Left hindlimb (tissue), 1 donor: Measurements from ENCODE around the gene DTYMK.
A peak's percentile ranks its signal among the peaks of the same experiment; 100 is the strongest.

Source experiments
- DNase-seq: peaks from one replicate; pipeline ENCODE4 v3.0.0-alpha.2; 2018

DTYMK gene

DNA sequence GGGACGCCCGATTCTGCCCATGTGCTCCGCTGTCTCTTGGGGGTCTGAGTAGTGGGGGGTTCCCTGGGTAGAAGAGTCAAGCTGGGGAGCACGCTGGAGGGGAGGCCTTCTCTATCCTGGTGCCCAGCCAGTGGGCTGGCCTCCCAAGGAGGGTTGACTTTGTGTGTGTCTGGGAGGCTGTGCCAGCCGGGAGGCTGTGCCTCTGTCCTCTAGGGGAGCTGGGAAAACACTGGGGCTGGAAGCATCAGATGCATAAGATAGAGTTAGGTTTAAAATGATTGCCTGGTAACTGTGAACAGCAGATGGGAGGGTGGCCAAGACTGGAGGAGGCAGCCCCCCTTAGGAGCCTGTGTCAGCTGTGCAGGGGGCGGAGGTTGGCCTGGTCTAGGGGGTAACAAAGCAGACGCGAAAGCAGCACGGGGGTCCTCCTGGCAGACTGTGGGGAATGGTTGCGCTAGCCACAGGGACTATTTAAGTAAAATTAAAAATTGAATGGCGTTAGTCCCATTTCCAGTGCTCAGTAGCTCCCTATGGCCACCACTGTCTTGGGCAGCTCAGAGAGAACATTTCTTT, 16.5 kb upstream of the DTYMK start:
- peak; percentile 49 for DNase-seq

DNA sequence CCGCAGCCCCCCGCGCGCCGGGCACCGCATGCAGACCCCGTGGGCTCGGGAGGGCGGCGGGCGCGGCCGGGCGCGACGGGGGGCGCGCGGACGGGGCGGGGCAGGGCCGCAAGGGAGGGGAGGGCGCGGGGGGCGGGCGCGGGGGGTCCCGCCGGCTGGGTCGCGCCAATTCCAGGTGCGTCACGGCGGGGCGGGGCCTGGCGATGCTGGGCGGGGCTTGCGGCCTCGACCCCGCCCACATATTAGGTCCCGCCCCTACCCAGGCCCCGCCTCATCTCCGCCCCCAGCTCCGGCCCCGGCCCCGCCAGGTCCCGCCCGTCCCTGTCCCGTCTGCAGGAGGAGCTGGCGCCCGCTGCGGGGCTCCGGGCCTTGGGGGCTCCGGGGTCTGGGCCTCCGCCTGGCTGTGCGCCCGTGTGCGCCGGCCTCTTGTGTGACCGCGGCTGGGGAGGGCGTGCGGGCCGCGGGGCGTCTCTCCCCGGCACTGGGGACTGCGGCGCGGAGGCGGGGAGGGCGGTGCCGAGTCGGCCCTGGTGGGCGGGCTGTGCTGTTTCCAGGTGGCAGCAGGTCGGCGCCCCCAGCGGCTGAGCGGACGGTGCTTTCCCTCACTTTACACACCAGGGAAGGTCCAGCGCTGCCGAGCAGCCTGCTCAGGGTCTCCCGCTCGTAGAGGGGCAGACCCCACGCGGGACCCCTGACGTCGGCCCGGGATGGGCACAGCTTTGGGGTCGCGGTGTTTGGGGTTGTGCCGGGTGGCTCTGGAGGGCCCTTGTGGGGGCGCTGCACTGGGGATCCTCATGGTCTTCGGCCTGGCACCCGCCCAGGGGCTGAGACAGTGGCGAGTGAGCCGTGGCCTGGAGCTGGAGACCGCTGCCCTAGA, 15.8 kb upstream of the DTYMK start:
- DNase-seq = peak; percentile 91

DNA sequence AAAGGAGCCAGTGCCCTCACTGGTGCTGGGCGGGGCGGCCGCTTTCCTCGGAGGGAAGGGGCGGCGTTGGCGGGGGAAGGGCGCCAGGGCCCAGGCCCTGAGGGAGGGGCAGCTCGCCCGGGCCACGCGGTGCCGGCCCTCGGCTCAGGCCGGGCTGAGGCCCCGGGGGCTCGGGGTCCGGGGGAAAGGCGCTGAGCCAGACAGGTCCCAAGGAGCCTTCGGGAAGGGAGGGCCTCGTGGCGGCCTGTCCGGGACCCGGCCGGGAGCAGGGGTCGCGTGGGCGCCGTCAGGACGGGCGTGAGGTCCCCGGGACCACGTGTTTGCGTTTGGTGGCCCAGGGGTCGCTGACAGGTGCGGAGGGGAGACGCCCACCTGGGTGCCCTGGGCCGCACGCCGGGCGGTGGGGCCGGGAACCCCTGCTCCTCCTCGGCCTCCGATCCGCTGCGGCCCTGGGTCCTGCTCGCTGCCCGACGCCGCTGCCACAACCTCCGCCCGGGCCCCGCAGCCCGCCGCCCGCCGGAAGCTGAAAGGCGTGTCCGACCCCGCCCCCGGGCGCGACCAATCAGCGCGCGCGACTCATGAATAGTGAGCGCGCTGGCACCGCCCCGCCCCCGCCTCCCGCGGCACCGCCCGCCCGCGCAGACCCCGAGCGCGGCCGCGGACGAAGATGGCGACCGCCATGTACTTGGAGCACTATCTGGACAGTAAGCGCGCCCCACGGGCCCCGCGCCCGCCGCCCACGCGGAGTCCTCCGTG, 15.0 kb upstream of the DTYMK start, which contains the start of gene ING5:
ING5 (plus strand) TSS at position 641 of the 756 bp plus-strand sequence; CDS start at position 668, 27 bp downstream.
- DNase-seq = peak; percentile 96

DNA sequence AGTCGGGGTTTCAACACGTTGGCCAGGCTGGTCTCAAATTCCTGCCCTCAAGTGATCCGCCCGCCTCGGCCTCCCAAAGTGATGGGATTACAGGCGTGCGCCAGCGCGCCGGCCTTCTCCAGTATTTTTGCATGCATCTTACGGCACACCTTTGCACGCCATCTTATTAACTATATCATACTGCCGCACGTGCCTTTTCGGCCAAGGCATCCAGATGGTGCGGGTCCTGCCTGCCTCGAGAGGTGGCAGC, 14.5 kb upstream of the DTYMK start:
- no peak for DNase-seq

DNA sequence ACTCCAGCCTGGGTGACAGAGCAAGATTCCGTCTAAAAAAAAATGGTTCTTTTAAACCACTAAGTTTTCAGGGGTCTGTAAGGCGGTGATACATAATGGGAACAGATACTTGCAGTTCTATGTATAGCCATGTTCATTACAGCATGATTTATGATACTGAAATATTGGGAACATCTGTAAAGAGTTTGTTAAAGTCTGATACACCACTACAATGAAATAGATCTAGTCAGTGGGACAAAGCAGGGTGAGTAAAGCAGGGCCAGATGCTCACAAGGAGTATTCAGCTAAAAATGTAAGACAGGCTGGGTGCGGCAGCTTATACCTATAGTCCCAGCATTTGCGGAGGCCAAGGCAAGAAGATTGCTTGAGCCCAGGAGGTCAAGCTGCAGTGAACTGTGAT, 9.0 kb upstream of the DTYMK start:
- no peak for DNase-seq

DNA sequence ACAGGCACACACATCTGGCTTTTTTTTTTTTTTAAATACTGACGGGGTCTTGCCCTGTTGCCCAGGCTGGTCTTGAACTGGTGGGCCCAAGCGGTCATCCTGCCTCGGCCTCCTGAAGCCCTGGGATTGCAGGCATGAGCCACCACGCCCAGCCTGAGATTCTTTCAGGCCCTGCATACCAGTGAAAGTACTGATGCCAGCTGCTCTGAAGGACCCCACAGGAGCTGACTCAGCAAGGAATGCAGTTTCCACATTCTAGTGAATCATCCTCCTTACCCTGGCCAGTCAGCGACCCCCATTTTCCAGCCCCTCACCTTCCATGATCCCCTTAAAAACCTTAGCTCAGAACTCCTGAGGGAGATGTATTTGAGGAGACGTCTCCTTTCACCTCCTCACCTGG, 5.8 kb upstream of the DTYMK start:
- DNase-seq = no peak

DNA sequence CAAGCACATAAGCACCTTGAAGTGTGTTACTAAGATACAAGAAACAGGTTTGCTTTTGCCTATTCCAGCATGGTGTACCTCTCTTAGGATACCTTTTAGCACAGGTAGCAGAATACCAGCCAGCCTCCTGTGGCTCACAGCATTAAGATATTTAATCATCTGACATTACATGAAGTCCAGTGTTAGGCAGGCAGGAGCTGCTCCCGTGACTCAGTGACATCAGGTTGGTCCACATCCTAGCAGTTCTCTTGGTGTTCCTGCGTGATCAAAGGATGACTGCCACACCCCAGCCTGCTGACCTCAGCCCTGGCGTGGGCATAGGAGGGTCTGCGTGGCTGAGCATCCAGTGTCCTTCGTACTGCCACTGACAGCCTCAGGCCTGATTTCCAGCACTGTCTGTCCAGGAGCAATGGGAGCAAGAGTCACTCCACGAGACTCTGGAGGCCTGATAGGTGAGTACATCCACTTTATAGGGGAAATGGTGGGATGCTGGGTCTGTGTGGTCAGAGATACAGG, 3.6 kb upstream of the DTYMK start:
- no peak for DNase-seq

DNA sequence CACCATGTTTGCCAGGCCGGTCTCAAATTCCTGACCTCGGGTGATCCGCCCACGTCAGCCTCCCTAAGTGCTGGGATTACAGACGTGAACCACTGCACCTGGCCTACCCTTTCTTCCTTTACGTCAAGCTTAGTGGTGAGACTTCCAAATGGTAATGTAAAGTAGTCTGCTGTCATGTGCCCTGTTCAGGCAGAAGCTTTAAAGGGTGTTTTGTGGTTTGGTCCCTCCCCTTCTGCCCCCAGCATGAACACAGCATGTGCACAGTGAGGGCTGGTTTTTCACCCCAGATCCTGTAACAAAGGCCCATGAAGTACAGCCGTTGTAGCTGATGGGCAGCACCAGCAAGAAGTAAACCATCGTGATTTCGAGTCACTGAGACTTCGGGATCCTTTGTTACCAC, 2.7 kb upstream of the DTYMK start:
- no peak for DNase-seq

DNA sequence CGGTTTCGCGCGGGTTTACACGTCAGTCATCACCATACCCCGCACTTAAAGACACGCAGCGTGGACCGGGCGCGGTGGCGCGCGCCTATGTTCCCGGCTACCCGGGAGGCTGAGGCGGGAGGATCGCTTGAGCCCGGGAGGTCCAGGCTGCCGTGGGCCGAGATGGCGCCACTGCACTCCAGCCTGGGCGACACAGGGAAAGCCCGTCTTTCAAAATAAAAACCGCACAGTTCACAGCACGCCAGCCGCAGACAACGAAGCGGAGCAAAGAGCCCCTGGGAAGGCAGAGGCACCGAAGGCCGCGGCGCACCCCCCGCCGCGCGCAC, 328 bp downstream of the DTYMK start:
- no peak for DNase-seq

DNA sequence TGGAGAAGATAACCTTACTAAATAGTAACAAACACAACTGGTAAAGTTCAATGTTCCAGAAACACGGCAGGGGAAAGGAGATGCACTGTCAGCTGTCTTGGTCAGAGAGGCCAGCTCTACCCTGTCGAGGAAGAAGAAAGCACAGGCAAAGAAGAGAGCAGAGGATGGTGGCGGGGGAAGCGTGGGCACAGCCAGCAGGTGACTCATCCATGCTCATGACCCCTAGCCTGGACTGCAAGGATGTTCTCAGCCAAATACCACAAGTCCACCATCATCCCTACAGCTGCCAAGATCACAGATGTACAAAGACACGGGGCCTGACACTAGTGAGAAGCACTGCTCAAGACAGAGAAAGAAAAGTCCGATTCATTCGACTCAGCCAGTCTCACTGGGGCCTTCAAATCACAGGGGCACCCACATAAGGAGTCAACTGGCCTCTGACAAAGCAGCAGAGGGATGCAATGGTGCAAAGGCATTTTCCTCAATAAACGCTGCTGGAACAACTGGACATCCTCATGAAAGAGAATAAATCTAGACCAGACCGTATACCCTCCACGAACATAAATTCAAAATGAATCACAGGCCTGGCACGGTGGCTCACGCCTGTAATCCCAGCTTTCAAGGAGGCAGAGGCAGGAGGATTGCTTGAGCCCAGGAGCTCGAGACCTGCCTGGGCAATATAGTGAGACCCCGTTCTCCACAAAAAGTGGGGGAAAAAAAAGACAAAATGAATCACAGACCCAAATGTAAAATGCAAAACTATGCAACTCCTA, 5.6 kb downstream of the DTYMK start:
- DNase-seq = no peak

DNA sequence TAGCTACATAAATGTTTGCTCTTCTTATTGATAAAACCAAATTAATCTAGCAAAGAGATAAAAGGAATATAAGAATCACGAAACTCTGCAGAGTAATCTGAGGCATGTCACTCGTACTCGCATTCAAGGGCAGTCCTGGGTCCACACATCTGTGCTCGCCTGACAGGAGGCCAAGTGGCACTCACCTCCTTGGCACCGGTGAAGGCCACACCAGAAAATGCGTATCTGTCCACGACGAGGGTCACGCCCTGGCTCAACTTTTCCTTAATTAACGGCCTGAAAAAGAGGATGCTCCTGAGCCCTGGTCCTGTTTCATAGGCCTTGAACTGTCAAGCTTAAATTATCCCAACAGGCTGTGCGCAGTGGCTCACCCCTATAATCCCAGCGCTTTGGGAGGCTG, 6.6 kb downstream of the DTYMK start:
- no peak for DNase-seq

DNA sequence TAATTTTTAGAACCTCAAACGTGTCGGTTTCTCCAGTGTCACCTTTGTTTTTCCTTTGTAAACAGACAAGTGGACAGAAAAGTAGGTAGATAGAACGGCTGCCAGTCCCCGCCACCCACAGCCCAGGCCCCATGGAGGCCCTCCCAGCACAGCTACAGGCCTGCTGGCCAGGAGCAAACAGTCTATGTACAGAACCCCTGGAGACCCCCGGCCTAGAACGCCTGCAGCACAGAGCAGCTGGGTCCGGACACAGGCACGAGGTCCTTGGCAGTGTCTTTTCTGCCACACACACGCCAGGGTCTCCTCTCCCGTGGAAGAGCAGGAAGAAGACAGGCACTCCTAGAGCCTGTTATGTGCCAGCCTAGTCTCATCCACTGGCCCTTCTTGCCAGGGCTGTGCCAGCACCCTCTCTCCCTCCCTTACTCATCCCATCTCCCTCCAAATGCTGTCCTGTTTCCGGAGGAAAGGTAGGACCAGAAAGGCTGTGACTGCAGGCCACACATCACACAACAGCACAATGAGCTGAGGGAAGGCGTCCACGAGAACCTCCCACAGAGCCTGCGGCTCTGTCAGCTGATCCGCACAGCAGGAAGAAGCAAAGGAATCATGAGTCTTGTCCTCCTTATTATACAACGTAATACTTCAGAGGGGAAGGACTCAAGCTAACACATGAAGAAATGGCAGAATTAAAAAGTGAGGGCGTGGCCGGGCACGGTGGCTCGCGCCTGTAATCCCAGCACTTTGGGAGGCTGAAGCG, 7.7 kb downstream of the DTYMK start:
- DNase-seq = no peak

DNA sequence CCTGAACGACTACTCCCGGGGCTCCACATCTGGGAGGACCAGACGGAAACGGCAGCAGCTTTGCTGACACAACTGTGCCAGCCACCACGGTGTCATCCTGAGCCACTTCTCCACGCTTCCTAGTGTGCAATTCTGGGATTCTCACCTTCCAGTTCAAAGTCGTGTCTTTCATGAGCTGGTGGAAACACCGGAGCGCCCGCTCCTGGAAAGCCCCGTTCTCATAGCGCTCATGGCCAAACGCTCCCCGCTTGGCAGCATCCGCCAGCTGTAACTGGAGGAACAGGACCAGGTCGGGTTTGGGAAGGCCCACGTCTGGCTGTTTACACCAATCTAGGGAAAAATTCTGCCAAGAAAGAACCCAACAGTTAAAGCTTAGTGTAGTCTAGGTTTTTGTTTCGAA, 8.3 kb downstream of the DTYMK start:
- DNase-seq = no peak

DNA sequence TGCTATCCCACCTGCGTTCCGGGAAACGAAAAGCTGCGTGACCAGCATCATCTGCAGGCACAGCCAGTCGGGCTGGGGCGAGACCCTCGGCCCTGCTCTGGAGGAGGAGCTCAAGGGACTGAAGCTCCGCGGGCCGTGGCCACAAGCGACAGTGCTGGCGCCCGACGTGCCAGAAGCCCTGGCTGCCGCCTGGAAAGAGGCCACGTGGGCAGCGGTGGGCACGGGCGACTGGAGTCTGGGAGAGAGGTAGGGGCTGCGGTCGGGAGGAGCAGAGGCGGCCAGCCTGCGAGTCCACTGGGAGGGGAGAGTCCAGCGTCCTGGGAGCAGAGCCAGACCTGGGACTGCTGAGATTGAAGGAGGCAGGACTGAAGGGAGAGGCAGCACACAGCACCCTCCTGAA, 9.2 kb downstream of the DTYMK start:
- DNase-seq = no peak

DNA sequence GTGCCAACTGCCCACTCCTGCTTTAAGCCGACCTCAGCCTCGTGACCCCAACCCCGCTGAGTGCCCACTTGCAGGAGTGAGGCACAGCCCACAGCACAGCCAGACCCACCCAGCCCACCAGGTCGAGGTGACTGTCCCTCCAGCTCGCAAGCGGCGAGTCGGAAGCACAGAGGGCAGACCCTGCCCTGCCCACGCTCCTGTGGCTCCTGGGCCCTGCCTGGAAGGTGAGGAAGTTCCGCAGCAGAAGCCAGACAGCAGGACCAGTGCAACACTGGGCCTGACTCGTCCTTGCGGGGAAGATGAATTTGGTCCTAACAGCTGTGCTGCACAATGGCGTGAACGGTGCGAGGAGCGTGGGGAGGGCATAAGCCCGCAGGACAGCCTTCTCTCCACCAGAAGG, 9.9 kb downstream of the DTYMK start:
- no peak for DNase-seq

DNA sequence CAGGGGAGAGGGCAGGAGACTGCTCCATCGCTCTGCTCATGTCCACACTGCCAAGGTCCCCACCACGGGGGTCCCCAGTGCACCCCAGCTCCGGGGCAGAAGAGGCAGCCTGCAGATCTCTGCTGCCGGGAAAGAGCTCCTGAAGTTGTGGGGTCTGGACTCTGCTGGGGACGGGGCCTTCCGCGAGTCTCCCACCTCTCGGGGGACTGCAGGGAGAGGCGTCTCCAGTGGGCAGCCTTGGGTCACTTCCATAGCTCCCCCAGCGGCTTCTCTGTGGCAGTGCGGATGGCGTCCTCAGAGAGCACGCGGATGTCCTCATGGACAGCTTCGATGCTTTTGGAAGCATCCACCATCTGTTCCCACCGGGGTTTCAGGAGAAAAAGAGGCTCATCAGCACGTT, 10.7 kb downstream of the DTYMK start:
- DNase-seq = no peak

DNA sequence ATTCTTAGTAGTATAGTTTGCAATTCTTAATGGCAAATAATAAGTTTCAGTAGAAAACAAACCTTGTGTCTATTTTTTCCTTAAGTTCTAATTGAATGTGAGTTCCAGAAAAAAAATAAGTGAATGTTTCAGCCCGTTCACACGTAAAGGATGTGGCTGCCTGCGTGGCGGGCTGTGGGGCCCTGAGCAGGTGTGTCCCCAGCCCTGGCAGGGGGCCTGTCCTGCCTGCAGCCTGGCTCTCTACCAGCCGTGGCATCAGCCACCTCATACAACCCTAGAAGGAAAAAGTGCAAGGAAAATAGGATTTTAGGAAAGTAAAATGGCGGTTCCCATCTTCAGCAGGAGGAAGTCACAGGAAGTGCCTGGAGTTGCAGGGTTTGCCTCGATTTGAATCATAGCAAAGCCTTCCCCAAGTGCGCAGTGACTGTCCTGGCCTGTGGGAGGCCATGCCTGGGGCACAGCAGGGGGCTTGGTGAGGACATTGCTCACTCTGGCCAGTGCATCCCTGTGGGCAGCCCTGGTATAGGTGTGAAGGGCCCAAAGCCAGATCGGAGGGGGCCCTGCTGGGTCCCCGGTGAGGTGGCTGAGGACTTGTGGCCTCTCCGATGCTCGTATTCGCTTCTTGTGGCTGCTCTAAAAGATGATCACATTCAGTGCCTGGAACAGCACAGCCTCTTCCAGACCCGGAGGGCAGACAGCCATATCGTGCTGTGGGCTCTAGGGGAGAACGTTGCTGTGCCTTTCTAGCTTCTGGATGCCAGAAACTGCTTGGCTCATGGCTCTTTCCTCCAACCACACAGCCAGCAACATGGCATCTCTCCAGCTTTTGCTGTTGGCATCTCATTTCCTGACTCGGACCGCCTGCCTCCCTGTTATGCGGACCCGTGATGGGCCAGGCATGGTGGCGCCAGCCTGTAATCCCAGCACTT, 12.6 kb downstream of the DTYMK start:
- DNase-seq = no peak

DNA sequence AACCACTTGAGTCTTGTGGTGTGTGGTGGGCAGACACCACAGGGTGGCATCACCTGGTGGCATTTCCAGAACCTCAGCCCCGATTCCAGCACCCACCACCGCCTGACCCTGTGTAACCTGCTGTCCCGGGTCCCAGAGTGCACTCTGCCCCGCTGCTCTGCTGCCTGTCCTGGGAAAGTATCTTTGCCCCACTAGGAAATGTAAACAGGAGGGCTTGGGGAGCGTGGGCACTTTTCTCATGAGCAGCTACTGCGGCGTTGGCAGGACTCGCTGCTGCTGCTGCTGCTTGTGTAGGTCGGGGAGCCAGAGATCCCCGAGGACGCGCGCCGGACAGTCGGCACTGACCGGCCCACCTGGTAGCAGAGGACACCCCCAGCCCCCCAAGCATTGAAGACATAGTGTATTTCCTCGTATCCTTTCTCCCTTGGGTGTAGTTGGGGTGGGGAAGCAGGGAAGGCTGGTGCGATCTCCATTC, 13.4 kb downstream of the DTYMK start:
- DNase-seq = no peak

DNA sequence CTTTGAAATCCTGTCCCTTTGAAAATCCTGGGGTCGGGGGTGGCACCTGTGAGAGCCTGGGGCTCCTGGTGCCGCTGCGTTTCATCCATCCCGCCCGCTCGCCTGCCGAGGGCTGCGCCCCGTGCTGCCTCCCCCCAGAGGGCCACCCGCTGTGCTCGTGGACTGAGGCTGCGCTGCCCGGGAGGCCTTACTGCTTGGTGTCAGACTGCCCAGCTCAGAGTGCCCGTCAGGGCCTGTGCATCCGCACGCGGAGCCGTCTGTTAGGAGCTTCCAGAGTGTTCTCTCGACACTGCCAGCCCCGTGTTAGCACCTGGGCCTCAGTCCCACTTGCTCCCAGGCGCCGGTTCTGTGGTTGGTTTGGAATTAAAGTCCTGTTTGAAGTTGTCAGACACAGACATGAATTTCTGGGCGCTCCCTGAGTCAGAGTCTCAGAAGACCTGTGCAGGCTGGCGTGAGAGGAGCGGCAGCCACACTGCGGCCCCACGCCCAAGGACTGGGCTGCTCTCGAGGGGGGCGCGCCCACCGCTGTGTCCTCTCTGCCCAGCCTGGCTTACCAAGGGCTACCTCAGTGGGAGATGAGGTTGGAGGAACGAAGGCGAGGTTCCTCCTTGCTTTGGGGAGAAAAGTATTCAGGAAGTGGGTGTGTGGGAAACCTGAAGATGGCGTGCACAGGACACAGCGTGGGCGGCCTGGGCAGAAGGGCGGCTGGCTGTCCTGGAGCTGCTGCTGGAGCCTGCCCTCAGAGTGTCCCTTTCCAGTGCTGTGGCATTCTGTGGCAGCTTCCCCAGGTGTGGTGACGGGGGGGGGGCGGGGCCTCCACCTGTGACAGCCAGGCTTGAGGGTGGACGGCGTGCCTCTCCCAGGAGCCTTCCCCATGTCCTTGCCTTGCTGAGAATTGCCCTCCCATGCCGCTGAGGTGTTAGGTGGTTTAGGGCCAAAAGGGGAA, 14.1 kb downstream of the DTYMK start:
- DNase-seq = no peak
